ENCODE measurements around the gene MAP4K3.

Gene MAP4K3

Small RNA genes within 50 kb of the gene (small RNA-seq; reads per million reads assigned to genes)
- gene RF00272: 0 reads per million in 2 experiments

Measured in SK-N-DZ (cell line).